Endometrium (tissue), 2 donors: ENCODE results near the gene ENDOV.

ENCODE experiments used
- FAIRE-seq: peaks from 2 replicates; lab custom pipeline; 2012; peaks lifted over from hg19 to GRCh38; lab: Jason Lieb, UNC
- donor health status: control.
- donor health status: control.

The ENDOV gene

DNA sequence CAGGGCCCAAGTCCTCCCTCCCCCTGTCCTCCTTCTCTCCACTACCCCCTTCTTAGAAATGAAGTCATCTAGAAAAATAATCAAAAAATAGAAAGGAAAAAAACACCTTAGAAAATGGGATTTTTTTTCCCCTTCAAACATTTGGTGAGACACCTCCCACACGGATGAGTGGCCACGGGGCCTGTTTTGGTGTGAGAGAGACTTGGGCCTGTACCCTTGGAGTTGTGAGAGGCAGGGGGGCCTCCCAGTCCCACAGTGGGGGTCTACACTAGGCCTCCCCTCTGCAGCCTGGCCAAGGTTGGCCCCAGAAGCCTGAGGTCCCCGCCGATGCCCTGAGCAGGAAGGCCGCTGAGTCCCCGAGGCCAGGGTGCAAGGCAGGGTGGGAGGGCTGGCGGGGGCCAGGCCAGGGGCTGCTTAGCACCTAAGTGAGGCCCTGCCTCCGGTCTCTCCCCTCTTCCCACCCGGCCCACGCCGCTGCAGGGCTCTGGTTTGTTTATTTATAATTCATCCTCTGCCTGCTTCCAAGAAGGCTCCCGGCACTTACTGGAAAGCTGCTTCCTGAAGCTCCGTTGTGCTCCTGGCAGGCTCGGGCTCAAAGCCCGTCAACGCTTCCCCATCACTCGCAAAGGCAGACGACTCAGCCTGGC, 35.1 kb downstream of the ENDOV start:
- no peak for FAIRE-seq

DNA sequence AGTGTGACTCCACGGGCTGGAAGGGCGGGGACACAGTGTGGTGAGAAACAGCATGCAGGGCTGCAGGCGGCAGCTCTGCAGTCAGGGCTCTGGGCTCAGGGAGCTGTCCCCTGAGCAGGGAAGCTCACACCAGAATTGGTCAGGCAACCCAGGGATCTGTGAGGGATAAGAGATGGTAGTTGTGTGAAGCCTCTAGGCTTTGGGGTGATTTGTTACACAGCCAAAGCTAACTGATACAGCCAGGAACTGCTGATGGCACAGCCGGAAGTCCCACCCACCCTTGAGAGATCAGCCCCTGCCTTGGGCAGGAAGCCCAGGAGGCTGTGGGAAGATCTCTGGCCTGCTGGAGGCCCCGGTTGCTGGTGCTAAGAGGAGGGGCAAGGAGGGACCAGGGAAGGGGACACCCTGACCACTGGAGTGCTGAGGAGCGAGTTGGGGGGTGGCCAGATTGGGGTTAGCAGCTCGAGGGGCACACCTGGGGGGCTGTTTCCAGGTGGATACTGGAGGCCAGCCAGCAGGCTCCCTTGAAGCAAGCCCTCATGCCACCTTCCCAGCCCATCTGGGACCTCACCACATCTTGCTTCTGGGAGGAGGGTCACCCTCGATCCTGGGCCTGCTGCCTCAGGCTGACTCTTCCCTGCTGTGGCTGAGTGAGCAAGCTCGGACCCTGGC, 36.3 kb downstream of the ENDOV start:
- FAIRE-seq: no peak

DNA sequence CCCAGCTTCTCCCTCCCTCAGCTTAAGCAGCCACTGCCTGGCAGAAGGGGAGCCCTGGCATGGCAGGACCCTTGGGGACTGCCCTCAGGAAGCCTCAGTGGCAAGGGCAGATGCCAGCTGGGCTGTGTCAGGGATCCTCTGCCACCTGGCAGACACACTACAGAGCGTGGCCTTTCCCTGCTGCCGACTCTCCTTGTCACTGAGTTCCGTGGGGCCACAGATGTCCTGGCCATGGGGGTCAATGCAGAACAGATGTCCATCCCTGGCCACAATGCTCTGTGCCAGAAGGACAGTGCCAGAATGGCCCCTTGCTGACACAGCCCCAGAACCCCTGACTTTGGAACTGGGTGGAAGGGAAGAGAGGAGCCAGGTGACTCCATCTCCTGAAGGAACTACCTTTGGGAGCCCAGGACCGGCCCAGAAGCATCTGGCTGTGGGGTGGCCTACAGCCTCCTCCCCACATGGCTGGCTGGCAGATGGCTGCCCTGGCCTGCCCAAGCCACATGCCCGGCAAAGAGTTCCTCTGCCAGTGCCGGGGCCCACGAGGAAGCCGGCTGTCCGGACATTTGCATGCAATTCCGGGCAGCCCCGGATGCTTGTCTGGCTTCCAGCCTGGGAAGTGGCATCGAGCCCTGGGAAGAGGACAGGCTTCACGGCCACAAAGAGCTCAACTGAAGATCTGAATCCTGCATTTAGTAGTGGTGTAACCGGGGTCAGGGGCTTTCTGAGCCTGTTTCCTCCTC, 37.4 kb downstream of the ENDOV start:
- FAIRE-seq: no peak

DNA sequence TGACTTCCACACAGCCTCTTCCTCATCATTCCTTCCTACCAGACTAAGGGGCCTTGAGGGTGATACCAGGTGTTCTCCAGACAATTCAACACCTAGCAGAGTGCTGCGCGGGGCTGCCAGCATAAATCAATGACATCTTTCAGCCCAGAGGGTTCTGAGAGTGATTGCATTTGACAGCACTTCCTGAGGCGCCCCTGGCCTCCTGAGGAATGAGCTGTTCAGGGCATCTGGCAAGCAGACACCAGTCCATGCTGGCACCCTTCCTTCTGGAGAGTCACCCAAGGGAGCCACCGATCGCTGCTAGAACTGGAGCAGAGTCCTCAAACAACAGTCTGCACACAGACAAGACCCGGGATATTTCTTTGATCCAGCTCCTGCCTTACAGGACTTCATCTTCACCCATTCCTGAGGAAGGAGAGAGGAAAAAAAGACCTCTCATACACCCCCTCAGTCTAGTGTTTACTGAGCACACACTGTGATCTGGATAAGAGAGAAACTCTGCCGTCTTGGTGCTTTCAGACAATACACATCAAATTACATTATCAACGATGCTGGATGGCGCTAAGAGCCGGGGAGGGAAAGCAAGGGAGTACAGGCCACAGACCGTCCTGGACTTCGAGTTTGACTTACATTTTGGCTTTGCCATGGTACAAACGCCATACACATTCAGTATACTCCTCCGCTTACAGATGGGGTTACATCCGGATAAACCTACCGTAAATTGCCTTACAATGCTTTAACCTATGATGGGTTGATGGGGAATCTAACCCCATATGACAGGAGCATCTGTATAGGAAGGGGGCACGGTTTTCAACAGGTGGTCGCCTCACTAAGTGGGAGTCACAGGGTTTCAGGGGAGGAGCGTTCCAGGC, 38.4 kb downstream of the ENDOV start:
- no peak for FAIRE-seq

DNA sequence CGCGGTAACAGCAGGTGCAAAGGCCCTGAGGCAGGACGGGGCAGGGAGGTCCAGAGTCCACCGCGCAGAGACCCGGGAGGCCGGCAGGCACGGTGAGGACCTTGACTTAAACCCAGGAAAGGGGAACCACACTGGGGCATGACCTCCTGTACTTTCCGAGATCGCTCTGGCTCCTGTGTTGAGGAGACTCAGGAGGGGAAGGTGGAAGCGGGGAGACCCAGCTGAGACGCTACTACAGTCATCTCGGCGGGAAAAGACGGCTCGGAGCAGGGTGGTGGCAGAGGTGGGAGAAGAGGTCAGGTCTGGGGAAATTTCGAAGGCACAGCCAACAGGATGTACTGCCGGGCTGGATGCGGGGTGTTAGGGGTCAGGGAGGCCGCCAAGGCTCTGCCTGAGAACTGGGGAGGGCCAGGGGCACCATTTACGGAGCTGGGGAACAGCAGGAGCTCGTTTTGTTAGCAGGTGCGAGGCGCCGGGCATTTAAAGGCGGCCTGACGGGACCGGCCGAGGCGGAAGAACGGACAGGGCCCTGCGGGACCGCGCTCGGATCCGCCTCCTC, 39.1 kb downstream of the ENDOV start:
- no peak for FAIRE-seq

DNA sequence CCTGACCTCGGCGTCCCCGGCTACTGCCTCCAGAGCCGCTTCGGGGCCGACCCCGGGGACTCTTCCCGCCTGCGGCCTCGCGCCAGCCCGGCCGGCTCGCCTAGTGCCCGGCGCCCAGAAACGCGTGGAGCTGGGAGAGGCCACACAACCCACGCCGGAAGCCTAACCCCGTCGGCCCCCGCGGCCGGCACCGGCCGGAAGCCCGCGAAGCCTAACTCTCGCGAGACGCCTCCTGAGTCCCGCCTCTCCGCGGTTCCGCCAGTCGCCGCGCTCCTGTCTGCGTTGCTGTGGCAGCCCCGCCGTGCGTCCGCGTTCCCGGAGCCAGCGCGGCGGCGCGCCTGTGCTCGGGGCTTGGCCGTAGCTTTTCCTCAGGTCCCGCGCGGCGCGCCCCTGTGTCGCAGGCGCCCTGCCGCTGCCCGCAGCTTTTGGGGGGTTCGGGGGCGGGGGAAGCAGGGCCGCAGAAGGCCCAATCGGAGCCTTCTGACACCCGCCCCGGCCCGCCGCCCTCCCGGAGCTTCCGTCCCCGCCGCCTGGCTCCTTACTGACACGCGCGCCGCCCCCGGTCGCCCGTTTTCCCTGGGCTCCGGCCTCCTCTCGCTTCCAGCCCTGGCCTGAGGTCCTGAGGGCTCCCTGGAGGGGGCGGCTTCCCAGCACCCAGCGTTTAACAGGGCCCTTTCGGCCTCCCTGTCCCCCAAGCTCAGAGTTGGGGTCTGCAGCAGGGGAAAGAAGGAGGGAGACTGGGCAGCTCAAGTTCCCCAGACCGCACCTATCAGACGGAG, 39.8 kb downstream of the ENDOV start:
- no peak for FAIRE-seq

DNA sequence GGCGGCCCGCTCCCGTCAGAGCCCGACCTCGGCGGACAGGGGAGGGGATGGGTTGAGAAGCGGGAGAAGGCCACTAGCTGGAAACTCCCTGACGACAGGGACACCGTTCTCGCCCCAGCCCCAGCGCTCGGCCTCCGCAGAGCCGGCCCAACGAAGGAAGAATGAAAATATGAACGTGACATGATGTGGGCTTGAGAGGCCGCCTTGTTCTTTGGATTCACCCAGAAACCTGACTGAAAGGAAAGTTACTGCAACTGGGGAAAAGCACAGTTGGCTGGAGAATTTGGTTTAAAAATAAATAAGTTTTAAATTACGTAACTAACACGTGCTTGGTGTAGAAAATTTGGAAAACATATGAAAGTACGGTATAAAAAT, 40.4 kb downstream of the ENDOV start:
- no peak for FAIRE-seq

DNA sequence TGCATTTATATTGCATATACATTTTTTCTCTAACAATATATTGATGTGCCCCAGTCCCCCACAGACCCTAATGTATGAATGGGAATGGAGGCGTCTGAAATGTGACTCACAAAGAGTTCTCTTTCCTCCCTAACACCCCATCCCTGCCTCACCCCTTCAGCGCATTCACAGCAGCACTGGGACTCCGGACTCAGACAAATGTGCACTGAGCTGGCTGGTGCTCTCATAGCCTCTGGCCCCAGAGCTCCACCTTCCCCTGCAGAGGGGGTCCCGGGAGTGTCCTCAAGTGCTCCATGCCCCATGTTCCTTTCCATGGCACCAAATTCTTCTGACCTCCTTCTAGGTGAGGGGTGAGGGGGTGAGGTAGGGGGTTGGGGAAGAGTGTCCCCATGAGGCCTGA, 40.8 kb downstream of the ENDOV start:
- no peak for FAIRE-seq

DNA sequence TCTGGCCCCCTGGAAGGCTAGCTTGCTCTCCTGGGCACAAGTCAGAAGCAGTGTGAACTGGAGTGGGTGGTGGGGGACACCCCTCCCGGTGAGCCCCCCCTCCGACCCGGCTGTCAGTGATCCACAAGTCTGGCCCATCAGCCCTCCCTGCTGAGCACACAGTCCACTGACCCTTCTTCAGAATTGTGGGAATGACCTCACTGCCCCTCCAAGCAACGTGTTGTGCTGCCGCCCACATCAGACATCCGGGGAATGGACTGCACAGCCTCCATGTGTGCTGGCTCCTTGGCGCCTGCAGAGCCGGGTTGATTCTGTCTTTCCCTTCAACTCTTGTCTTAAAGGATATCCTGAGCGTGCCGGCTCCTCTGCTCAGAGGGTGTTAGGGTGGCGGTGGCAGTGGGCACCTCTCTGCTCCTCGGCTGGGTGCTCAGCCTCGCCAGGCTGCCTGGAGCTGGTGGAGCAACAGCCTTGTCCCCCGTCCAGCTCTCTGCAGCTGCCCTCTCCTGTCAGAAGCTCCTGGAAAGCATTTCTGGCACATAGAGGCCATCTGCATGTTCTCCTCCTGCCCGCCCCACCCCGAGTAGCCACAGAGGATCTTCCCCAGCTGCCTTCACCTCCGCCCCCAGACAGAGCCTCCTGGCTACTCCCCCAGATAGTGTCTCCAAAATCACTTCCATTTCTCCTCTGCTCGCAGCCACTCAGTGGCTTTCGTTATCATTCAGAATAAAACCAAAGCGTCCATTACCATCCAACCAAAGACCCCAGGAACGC, 41.7 kb downstream of the ENDOV start:
- FAIRE-seq: no peak

DNA sequence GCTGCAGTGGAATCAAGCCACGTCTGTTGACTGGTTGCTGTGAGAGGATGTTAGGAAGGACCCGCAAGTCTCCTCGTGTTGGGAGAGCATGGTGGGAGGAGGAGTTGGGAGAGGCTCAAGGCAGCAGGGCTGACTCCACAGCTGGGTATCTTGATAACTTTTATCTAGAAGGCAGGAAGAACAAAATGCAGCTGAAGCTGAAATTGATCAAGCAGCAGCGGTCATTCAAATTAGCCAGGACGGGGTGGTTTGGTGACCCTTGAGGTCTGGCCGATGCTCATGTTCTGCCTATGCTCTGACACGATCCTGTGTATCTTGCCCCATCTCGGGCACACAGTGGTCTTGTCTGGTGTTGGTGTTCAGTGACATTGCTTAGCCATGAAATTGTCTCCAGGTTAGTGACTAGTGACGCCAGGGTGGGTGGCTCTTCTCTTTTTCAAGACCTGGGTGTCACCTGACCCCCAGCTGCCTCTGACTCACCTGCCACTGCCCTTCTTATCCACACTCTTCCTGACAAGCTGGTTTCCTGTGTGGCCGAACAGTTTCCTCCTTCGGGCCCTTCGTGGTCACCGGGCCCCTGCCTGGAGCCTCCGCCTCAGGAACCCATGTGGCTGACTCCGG, 42.4 kb downstream of the ENDOV start:
- no peak for FAIRE-seq

DNA sequence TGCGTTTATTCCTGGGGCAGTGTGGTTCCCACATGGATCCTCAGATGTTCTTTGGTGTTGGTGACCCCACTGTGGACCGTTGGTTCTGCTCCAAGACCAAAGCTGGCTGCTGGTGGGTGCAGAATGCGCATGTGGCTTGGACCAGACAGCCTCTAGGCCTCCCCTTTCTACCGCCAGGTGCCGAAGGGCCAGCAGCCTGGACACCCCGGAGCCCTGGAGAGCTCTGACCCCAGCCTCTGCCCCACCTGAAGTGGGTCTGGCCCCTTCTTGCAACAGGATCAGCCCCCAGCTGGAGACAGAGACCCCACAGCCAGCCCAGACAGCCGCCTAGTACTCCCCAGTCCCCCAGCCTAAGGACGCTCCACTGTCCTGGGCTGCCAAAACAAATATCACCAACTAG, 43.0 kb downstream of the ENDOV start:
- no peak for FAIRE-seq

DNA sequence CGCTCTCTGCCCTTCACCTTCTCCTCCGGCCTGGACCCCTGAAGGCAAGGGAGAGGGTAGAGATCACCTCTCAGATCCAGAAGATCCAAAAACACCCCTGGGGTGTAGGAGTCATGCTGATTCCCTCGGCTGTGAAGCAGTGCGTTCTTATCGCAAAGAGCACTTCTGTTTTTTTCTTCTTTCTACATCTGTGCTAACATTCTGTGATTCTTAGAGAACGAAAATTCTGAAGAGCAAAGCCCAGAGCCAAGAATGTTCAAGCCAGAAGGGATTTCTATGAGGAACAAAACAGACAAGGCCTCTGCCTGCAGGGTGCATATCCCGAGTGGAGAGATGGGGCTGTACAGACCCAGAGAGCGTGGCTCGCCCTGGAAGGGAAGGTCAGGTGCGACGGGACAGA, 44.3 kb downstream of the ENDOV start:
- FAIRE-seq: no peak

DNA sequence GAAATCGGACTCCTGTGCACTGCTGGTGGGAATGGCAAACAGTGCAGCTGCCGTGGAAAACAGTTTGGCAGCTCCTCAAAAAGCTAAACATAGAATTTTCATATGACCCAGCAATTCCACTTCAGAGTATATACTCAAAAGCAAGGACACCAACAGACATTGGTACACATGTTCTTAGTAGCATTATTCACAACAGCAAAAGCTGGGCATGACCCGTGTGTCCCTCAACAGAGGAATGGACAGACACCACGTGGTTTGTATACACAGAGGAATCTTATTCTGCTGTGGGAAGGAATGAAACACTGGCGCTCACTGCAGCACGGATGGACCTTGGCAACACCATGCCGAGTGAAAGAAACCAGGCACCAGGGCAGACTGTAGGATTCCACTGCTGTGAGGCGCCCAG, 45.5 kb downstream of the ENDOV start:
- FAIRE-seq: no peak

DNA sequence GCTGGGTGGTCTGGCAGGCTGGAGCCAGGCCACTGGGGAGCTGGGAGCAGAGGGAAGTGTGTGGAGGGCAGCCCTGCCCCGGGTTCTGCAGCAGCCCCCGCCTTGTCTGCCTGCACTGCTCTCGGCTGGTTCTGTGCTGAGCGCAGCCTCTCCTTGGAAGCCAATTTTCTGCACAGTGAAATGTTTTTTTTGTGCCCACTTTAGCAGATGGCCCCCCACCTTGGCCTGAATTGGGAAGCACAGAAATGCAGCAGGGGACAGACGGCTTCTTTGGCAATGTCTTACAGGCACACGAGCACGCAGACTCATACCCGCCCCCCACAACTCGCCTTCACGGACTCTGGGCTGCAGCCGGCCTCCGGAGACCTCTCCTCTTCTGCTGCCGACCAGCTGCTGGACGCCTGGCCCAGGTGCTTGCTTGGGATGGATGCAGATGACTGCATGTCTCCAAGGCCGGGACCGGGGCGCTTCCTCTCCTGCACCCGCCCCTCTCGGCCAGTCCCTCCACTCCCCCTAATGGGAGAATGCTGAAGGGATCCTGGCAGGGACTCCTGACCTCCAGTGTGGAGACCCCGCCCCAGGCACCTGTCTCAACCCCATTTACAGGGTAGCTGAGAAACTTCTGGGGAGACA, 46.7 kb downstream of the ENDOV start:
- FAIRE-seq: no peak

DNA sequence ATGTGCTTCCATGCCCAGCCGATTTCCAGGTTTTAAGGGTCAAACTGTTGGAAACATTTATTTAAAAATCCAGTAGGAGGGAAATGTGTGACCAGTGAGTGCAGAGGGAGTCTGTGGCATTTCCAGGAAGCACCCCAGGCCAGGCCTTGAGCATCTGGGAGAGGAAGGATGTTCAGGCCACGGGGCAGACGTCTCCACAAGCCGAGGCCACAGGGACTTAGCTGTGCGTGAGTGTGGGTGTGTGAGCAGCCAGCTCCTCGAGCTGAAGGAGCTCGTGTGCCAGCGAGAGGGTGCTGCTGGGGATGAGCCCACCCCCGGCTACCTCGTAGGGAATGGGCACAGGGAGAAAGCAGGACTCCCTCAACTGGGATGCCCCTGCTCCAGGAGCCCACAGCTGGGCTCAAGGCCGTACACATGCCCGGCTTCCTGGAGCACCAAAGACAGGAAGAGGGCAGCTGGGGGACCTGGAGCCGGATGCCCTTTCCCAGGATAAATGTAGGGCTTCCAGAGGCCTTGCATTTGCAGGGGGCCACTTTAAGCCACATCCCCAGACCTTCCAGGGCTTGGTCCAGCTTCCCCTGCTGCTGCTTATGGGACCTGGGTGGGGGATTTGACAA, 48.9 kb downstream of the ENDOV start:
- no peak for FAIRE-seq

DNA sequence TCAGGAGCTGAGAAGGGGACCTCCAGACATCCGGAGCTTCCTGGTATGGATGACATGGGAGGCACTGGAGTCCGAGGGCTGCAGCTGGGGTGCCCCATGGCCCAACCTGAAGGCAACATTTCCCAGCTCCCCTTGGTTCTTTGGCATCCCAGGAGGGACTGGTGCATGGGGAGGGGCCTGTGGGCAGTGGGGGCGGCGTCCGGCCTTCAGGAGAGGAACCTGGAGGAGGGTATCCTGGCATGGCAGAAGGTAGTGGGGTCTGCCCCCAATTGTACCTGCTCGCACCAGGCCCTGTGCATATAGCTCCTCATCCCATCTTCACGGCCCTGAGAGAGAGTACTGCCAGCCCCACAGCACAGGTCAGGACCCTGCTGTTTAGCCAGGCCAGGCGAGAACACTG, 49.5 kb downstream of the ENDOV start:
- no peak for FAIRE-seq

DNA sequence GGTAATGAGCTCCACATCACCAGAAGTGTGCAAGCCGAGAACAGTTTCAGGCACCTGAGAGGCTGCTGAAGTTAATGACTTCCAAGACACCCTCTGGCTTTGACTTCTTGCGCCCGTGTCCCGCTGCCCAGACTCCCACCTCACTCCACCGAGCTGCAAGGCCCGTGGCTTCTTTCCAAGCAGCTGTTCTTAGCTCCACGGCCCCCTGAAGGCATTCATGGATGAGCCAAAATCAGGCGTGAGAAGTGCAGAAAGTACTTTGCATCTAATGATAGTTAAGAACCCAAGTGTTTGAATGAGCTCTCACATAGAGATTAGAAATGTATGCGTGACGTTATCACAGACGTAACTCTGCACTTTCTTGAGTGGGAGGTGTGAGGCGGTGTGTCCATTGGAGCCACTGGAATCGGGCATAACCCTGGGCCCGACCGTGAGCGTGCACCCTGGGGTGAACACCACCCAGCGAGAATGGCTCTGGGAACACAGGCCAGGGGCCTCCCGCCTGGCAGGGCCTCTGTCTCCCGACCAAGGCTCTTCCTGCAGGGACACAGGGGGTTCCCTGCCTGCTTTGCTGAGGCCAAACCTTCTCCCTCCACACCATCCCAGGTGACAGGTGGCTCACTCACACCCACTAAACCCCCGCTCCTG, 50.5 kb downstream of the ENDOV start:
- no peak for FAIRE-seq

DNA sequence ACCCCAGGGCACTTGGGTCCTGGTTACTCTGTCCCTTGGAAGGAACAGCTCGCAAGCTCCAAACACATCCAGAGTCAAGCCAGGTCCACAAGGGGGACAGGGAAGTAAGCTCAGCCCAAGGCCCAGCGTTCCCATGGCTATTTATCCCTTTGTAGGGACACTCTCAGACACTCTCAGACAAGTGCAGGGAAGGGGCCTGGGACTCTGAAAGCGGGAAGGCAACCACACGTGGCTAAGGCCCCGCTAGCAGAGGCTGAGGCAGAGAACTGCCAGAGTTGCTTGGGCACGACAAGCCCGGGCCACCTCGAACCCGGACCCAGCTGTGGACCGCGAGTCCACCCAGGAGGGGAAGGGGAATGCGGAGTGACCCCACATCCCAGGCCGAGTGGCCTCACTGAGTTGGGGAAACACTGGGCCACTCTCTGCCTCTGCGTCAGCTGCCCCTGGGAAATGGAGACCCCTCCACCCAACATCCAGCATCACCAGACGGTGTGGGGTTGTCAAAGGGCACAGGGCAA, 51.3 kb downstream of the ENDOV start:
- no peak for FAIRE-seq

DNA sequence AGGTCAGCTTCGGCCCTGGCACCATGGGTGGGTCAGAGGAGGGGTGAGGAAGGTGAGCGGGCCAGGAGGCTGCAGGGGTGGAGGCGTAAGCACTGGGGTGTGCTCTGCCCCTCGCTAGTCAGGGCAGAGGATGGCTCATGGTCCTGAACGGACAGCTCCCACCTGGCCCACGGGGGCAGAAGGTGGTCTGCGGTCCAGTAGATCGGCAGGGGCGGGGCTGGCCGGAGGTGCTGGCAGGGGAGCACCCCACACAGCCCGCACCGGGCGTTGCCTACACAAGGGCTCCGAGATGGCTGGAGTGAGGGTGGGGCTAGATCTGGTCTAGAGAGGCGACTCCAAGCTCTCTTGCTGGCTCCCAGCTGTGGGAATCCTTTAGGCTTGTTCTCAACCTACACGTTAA, 53.3 kb downstream of the ENDOV start:
- FAIRE-seq: no peak
